Mesenchymal stem cell (in vitro differentiated cells and primary cell): ENCODE measurements around the gene FHIT.

Experiments
- DNase-seq: peaks from one replicate; pipeline ENCODE4 v3.0.0-alpha.2; 2013
- H2AFZ ChIP-seq: one replicate; pipeline ENCODE4 v1.6.1; 2013; ENCODE audit warnings: low read depth, mild to moderate bottlenecking, control low read depth, inconsistent platforms, low read length, moderate library complexity
- H2AK5ac ChIP-seq: 2 replicates; pipeline ENCODE4 v1.6.1; 2013; ENCODE audit warnings: low read length, moderate library complexity, mild to moderate bottlenecking, inconsistent platforms; ENCODE audit not compliant: severe bottlenecking
- H2BK120ac ChIP-seq: one replicate; pipeline ENCODE4 v1.6.1; 2013; ENCODE audit warnings: low read depth, mild to moderate bottlenecking, inconsistent platforms, low read length, moderate library complexity
- H2BK12ac ChIP-seq, 2 experiments: one replicate each; pipeline ENCODE4 v1.6.1; 2013; ENCODE audit warnings: inconsistent platforms in 2 of 2, low read length in 2 of 2, mild to moderate bottlenecking in 2 of 2, moderate library complexity in 2 of 2, control low read depth in 1 of 2
- H2BK15ac ChIP-seq: one replicate; pipeline ENCODE4 v1.6.1; 2013; ENCODE audit warnings: mild to moderate bottlenecking, low read depth, inconsistent platforms; ENCODE audit not compliant: poor library complexity, severe bottlenecking
- H2BK5ac ChIP-seq: 2 replicates; pipeline ENCODE4 v1.6.1; 2013; ENCODE audit warnings: low read depth, mild to moderate bottlenecking, low read length, control low read depth, inconsistent platforms; ENCODE audit not compliant: poor library complexity, severe bottlenecking
- H3K14ac ChIP-seq, 2 experiments: one replicate each; pipeline ENCODE4 v1.6.1; 2013; ENCODE audit warnings: inconsistent platforms in 2 of 2, low read length in 2 of 2, control low read depth in 1 of 2, mild to moderate bottlenecking in 1 of 2, moderate library complexity in 1 of 2
- H3K18ac ChIP-seq, 2 experiments: one replicate each; pipeline ENCODE4 v1.6.1; 2013; ENCODE audit warnings: inconsistent platforms in 2 of 2, low read length in 2 of 2, control low read depth in 1 of 2, low read depth in 1 of 2, mild to moderate bottlenecking in 1 of 2
- H3K23ac ChIP-seq, 2 experiments: one replicate each; pipeline ENCODE4 v1.6.1; 2013; ENCODE audit warnings: inconsistent platforms in 2 of 2, low read length in 2 of 2, mild to moderate bottlenecking in 2 of 2, moderate library complexity in 2 of 2, control low read depth in 1 of 2
- H3K27ac ChIP-seq: 2 replicates; pipeline ENCODE4 v1.5.1; 2013; ENCODE audit warnings: mild to moderate bottlenecking, moderate library complexity, low read length, control low read depth, inconsistent platforms; ENCODE audit not compliant: poor library complexity, severe bottlenecking
- H3K27me3 ChIP-seq, 2 experiments: 2 replicates each; pipeline versions ENCODE4 v1.6.1 to v1.7.0; 2013; ENCODE audit warnings: low read length in 2 of 2, mild to moderate bottlenecking in 2 of 2, moderate library complexity in 2 of 2, control low read depth in 1 of 2, inconsistent platforms in 1 of 2; ENCODE audit not compliant: control insufficient read depth in 1 of 2, insufficient read depth in 1 of 2
- H3K36me3 ChIP-seq, 2 experiments: 2 replicates each; pipeline versions ENCODE4 v1.6.1 to v1.7.0; 2013; ENCODE audit warnings: low read length in 2 of 2, control low read depth in 1 of 2, inconsistent platforms in 1 of 2, low read depth in 1 of 2, mild to moderate bottlenecking in 1 of 2; ENCODE audit not compliant: insufficient read depth in 2 of 2, control insufficient read depth in 1 of 2
- H3K4ac ChIP-seq, 2 experiments: one replicate each; pipeline ENCODE4 v1.6.1; 2013; ENCODE audit warnings: inconsistent platforms in 2 of 2, low read length in 2 of 2, mild to moderate bottlenecking in 2 of 2, moderate library complexity in 2 of 2, control low read depth in 1 of 2, low read depth in 1 of 2
- H3K4me1 ChIP-seq: 2 replicates; pipeline ENCODE4 v1.6.1; 2013; ENCODE audit warnings: low read depth, low read length, control low read depth; ENCODE audit not compliant: control insufficient read depth, insufficient read depth
- H3K4me2 ChIP-seq: 2 replicates; pipeline ENCODE4 v1.6.1; 2013; ENCODE audit warnings: low read length, mild to moderate bottlenecking, inconsistent platforms; ENCODE audit not compliant: poor library complexity, severe bottlenecking
- H3K4me3 ChIP-seq, 2 experiments: 2 replicates each; pipeline versions ENCODE4 v1.5.1 to v1.7.0; 2013; ENCODE audit warnings: low read length in 2 of 2, mild to moderate bottlenecking in 2 of 2, control low read depth in 1 of 2, low read depth in 1 of 2; ENCODE audit not compliant: insufficient read depth in 1 of 2
- H3K79me1 ChIP-seq: replicated peaks from 2 replicates; pipeline ENCODE4 v1.6.1; 2013; ENCODE audit warnings: mild to moderate bottlenecking, control low read depth, low read length, inconsistent platforms; ENCODE audit not compliant: poor library complexity, severe bottlenecking
- H3K9ac ChIP-seq: 2 replicates; pipeline ENCODE4 v1.7.0; 2013; ENCODE audit warnings: mild to moderate bottlenecking, low read length, moderate library complexity
- H3K9me3 ChIP-seq: 2 replicates; pipeline ENCODE4 v1.7.0; 2013; ENCODE audit warnings: mild to moderate bottlenecking, low read length; ENCODE audit not compliant: control insufficient read depth
- H4K8ac ChIP-seq: one replicate; pipeline ENCODE4 v1.6.1; 2013; ENCODE audit warnings: inconsistent platforms, mild to moderate bottlenecking, low read length, moderate library complexity
- H4K91ac ChIP-seq: one replicate; pipeline ENCODE4 v1.6.1; 2013; ENCODE audit warnings: mild to moderate bottlenecking, low read length, inconsistent platforms
- WGBS: methylation state at CpG from one replicate; pipeline ENCODE4 v1.1.7; 2013; ENCODE audit warnings: mixed read lengths; 5-methylcytosine and 5-hydroxymethylcytosine counted together

Gene FHIT

GRCh38 chr3:61201071-61201470 is 50.2 kb downstream of the FHIT start:
- H3K4me3 ChIP-seq: no peak overlapping the region

DNA sequence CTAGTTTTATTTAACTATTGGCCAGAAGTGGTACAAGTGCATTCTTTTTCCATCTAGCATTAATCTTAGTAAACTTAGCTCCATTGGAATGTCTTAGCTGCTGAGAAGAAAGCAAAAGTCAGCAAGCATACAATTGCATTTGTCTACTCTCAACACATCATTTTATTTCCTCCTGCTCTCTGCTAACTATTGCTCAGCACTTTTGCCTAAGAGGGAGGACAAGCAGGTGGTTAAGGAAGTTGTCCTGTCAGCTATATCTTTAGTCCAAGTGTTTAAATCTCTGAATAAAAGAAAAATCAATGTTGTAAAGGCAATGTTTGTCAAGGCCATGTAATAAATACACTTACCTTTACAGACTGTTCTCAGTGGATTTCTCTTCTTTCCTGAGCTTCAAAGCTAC is 51.0 kb downstream of the FHIT start:
- Histone ChIP-seq H3K9me3 (no peaks in the 10 kb centered on the region), H3K36me3 (no peaks in the 10 kb centered on the region), H4K8ac (no peak overlapping the region), H2BK15ac (no peak overlapping the region), H3K23ac (no peak overlapping the region), H3K4me1 (no peaks in the 10 kb centered on the region), H3K18ac (no peak overlapping the region), H3K4me3 (no peak overlapping the region), H4K91ac (no peak overlapping the region), H3K4ac (no peak overlapping the region), H3K4me2 (no peak overlapping the region), H3K27ac (no peak overlapping the region), H2AFZ (no peak overlapping the region), H2BK120ac (no peak overlapping the region), H2BK12ac (no peak overlapping the region), H3K79me1 (no peaks in the 10 kb centered on the region), H3K14ac (no peak overlapping the region), H3K27me3 (no peaks in the 10 kb centered on the region), H2AK5ac (no peak overlapping the region), H2BK5ac (no peak overlapping the region), H3K9ac (no peak overlapping the region)
- no peak for DNase-seq

More at GRCh38 chr3:61201071-61201470, 50.2 kb downstream of the FHIT start:
- Histone ChIP-seq H3K27me3 (no peaks in the 10 kb centered on the region), H3K14ac (no peak overlapping the region), H3K23ac (no peak overlapping the region), H3K4ac (no peak overlapping the region), H3K36me3 (no peaks in the 10 kb centered on the region), H2BK120ac (no peak overlapping the region), H3K18ac (no peak overlapping the region), H3K9ac (no peak overlapping the region), H3K4me1 (no peaks in the 10 kb centered on the region), H3K27ac (no peak overlapping the region), H2AFZ (no peak overlapping the region), H3K4me2 (no peak overlapping the region), H2BK12ac (no peak overlapping the region), H2AK5ac (no peak overlapping the region), H4K91ac (no peak overlapping the region), H3K9me3 (no peaks in the 10 kb centered on the region), H2BK15ac (no peak overlapping the region), H4K8ac (no peak overlapping the region), H2BK5ac (no peak overlapping the region), H3K79me1 (no peaks in the 10 kb centered on the region)
- no peak for DNase-seq
- 82% methylated on average over 3 of the region's 3 CpGs for WGBS

DNA sequence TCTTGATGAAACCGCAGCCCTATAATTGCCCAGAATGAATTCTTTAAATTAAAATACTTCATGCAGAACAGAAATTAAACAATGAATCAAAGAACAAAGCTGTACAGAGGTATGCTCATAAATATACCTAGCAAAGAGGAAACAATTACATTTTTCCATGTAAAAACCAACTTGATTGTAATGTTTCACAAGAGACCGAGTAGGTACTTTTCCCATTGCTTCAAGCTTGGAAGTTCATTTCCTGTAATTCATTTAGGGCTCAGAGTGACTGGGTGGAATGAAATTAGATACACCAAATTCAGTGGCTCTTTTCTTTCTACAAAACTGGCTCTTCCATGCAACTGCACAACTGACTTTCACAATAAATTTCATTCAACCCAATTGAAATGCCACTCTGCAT is 51.4 kb downstream of the FHIT start:
- H3K9ac ChIP-seq: no peak overlapping the region
- H3K79me1 ChIP-seq: no peaks in the 10 kb centered on the region
- no peaks in the 10 kb centered on the region for H3K4me1 ChIP-seq
- H4K91ac ChIP-seq: no peak overlapping the region
- DNase-seq: no peak
- no peak overlapping the region for H2AK5ac ChIP-seq
- no peak overlapping the region for H2BK15ac ChIP-seq
- no peak overlapping the region for H2BK120ac ChIP-seq
- H3K27me3 ChIP-seq: no peaks in the 10 kb centered on the region
- H3K4me2 ChIP-seq: no peak overlapping the region
- no peak overlapping the region for H3K4ac ChIP-seq
- H3K14ac ChIP-seq: no peak overlapping the region
- H4K8ac ChIP-seq: no peak overlapping the region
- H2BK12ac ChIP-seq: no peak overlapping the region
- no peak overlapping the region for H3K18ac ChIP-seq
- H3K23ac ChIP-seq: no peak overlapping the region
- no peak overlapping the region for H2BK5ac ChIP-seq
- no peak overlapping the region for H3K27ac ChIP-seq
- no peak overlapping the region for H3K4me3 ChIP-seq
- no peak overlapping the region for H2AFZ ChIP-seq
- whole genome bisulfite sequencing: 100% methylated on average over 1 of the region's 2 CpGs
- H3K9me3 ChIP-seq: no peaks in the 10 kb centered on the region
- no peaks in the 10 kb centered on the region for H3K36me3 ChIP-seq

GRCh38 chr3:61194892-61195538 is 56.2 kb downstream of the FHIT start:
- no peak overlapping the region for H2BK12ac ChIP-seq
- no peak overlapping the region for H2BK5ac ChIP-seq
- H3K36me3 ChIP-seq: no peaks in the 10 kb centered on the region
- no peak overlapping the region for H3K4ac ChIP-seq
- no peak overlapping the region for H3K9ac ChIP-seq
- H3K4me3 ChIP-seq: no peak overlapping the region
- 82% methylated on average over 2 of the region's 4 CpGs for WGBS
- DNase-seq: no peak
- no peak overlapping the region for H3K23ac ChIP-seq
- no peaks in the 10 kb centered on the region for H3K9me3 ChIP-seq
- no peak overlapping the region for H4K8ac ChIP-seq
- H2AFZ ChIP-seq: no peak overlapping the region
- H3K4me2 ChIP-seq: no peak overlapping the region
- no peak overlapping the region for H3K18ac ChIP-seq
- no peak overlapping the region for H3K14ac ChIP-seq
- no peak overlapping the region for H2AK5ac ChIP-seq
- no peak overlapping the region for H3K27ac ChIP-seq
- H4K91ac ChIP-seq: no peak overlapping the region
- H3K79me1 ChIP-seq: no peaks in the 10 kb centered on the region
- no peak overlapping the region for H2BK120ac ChIP-seq
- H3K4me1 ChIP-seq: no peaks in the 10 kb centered on the region
- no peak overlapping the region for H2BK15ac ChIP-seq
- H3K27me3 ChIP-seq: no peaks in the 10 kb centered on the region
